ENCODE data around the gene RAPGEF2.

DNA sequence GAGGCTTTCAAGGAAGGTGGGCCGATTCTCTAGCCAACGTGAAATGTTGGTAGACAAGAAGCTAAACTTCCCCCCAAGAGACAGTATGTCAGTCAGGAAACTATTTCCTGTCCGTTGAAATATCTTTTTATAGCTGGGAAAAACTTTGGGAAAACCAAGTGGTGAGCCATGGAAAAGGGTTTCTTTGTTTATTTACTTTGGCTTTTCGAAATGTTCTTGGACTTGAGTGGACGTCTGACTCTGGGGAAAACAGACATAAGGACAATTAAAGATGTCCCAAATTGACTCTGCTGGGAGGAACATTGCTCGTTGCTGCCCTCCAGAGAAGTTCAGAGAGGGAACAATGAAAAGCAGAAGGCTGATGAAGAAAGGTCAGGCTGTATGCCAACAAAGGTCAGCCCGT, 295.4 kb downstream of the RAPGEF2 start:
- TF ChIP-seq GLIS3 (CRISPR knock-in tag; IDR thresholded peaks at IDR 0.05) = no peak
- no peak for TF ChIP-seq ZFP30 (CRISPR knock-in tag; IDR thresholded peaks at IDR 0.05)
- TF ChIP-seq ZNF8 (CRISPR knock-in tag; IDR thresholded peaks at IDR 0.05) = no peak
- TF ChIP-seq BACH2 (CRISPR knock-in tag; IDR thresholded peaks at IDR 0.05; ENCODE audit: borderline replicate concordance) = no peak
- TF ChIP-seq TOX (CRISPR knock-in tag; IDR thresholded peaks at IDR 0.05; ENCODE audit: borderline replicate concordance) = no peak
- no peak for TF ChIP-seq POU6F1 (CRISPR knock-in tag; IDR thresholded peaks at IDR 0.05; ENCODE audit: borderline replicate concordance, low read depth)
